Measurements from ENCODE around the gene CHST11.

The CHST11 gene

GRCh38 chr12:104593482-104593881 is 136.7 kb downstream of the CHST11 start:
- no peaks in the 10 kb centered on the region for H3K36me3 ChIP-seq (ENCODE audit: control insufficient read depth in 2 of 2, insufficient read depth in 1 of 2, low read length in 2 of 2)
- H3K4me1 ChIP-seq (ENCODE audit: control insufficient read depth, insufficient read depth, low read length): no peaks in the 10 kb centered on the region; the same call in 1 of the 2 replicates
- CTCF ChIA-PET: interaction anchor here (0.6 to 1.0 kb wide), 2 partner anchors 212 to 283 kb away, joined by 3 to 4 read pairs; no protein-coding TSS in a partner anchor
- no peaks in the 10 kb centered on the region for H3K9me3 ChIP-seq (ENCODE audit: control insufficient read depth, insufficient read depth, low read depth, low read length)
- POLR2A ChIA-PET: no interaction called here
- H3K4me3 ChIP-seq (ENCODE audit: low read depth, low read length): no peak overlapping the region
- no peak overlapping the region for H3K27ac ChIP-seq (ENCODE audit: extremely low read depth, low read depth, low read length)
- TF ChIP-seq ZNF223 (tag by site-specific recombination; IDR thresholded peaks at IDR 0.05): no peak
- no peak for TF ChIP-seq ZIC2 (tag by site-specific recombination; IDR thresholded peaks at IDR 0.05)
- no peak for TF ChIP-seq ZNF501 (tag by site-specific recombination; IDR thresholded peaks at IDR 0.05)
- TF ChIP-seq, protein P1, sequence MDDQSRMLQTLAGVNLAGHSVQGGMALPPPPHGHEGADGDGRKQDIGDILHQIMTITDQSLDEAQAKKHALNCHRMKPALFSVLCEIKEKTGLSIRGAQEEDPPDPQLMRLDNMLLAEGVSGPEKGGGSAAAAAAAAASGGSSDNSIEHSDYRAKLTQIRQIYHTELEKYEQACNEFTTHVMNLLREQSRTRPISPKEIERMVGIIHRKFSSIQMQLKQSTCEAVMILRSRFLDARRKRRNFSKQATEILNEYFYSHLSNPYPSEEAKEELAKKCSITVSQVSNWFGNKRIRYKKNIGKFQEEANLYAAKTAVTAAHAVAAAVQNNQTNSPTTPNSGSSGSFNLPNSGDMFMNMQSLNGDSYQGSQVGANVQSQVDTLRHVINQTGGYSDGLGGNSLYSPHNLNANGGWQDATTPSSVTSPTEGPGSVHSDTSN (CRISPR knock-in tag; IDR thresholded peaks at IDR 0.05): no peak
- no peak for TF ChIP-seq REPIN1 (tag by site-specific recombination; IDR thresholded peaks at IDR 0.05; ENCODE audit: low read depth)
- no peak for TF ChIP-seq ZNF274 (IDR thresholded peaks at IDR 0.05; ENCODE audit: low read length)
- no peak for TF ChIP-seq ZNF274 (tag by site-specific recombination; IDR thresholded peaks at IDR 0.05; ENCODE audit: borderline replicate concordance)
- no peak for TF ChIP-seq ZNF629 (tag by site-specific recombination; IDR thresholded peaks at IDR 0.05)
- TF ChIP-seq, protein P2, sequence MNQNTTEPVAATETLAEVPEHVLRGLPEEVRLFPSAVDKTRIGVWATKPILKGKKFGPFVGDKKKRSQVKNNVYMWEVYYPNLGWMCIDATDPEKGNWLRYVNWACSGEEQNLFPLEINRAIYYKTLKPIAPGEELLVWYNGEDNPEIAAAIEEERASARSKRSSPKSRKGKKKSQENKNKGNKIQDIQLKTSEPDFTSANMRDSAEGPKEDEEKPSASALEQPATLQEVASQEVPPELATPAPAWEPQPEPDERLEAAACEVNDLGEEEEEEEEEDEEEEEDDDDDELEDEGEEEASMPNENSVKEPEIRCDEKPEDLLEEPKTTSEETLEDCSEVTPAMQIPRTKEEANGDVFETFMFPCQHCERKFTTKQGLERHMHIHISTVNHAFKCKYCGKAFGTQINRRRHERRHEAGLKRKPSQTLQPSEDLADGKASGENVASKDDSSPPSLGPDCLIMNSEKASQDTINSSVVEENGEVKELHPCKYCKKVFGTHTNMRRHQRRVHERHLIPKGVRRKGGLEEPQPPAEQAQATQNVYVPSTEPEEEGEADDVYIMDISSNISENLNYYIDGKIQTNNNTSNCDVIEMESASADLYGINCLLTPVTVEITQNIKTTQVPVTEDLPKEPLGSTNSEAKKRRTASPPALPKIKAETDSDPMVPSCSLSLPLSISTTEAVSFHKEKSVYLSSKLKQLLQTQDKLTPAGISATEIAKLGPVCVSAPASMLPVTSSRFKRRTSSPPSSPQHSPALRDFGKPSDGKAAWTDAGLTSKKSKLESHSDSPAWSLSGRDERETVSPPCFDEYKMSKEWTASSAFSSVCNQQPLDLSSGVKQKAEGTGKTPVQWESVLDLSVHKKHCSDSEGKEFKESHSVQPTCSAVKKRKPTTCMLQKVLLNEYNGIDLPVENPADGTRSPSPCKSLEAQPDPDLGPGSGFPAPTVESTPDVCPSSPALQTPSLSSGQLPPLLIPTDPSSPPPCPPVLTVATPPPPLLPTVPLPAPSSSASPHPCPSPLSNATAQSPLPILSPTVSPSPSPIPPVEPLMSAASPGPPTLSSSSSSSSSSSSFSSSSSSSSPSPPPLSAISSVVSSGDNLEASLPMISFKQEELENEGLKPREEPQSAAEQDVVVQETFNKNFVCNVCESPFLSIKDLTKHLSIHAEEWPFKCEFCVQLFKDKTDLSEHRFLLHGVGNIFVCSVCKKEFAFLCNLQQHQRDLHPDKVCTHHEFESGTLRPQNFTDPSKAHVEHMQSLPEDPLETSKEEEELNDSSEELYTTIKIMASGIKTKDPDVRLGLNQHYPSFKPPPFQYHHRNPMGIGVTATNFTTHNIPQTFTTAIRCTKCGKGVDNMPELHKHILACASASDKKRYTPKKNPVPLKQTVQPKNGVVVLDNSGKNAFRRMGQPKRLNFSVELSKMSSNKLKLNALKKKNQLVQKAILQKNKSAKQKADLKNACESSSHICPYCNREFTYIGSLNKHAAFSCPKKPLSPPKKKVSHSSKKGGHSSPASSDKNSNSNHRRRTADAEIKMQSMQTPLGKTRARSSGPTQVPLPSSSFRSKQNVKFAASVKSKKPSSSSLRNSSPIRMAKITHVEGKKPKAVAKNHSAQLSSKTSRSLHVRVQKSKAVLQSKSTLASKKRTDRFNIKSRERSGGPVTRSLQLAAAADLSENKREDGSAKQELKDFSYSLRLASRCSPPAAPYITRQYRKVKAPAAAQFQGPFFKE (tag by site-specific recombination; IDR thresholded peaks at IDR 0.05; ENCODE audit: borderline replicate concordance): no peak
- TF ChIP-seq ZNF530 (tag by site-specific recombination; IDR thresholded peaks at IDR 0.05; ENCODE audit: low read depth): no peak
- no peak for TF ChIP-seq ZNF747 (tag by site-specific recombination; IDR thresholded peaks at IDR 0.05)
- TF ChIP-seq ZNF658 (tag by site-specific recombination; IDR thresholded peaks at IDR 0.05): no peak
- no peak for TF ChIP-seq BCL11B (tag by site-specific recombination; IDR thresholded peaks at IDR 0.05; ENCODE audit: low read depth)
- no peak for TF ChIP-seq ZNF221 (tag by site-specific recombination; IDR thresholded peaks at IDR 0.05; ENCODE audit: borderline replicate concordance)
- no peak for TF ChIP-seq ZNF132 (tag by site-specific recombination; IDR thresholded peaks at IDR 0.05; ENCODE audit: borderline replicate concordance)
- no peak for TF ChIP-seq ZNF211 (tag by site-specific recombination; IDR thresholded peaks at IDR 0.05; ENCODE audit: low read depth)
- TF ChIP-seq INSM2 (tag by site-specific recombination; IDR thresholded peaks at IDR 0.05): no peak

Data from HEK293 (cell line).